Activated T-helper 1 cell treated with anti-CD3 and anti-CD28 coated beads, Interleukin-12 subunit alpha, Interleukin-12 subunit beta, Interleukin-2, Interleukin-4 antibody, amounts not matched to agents 30 ng/mL and 10 ng/mL and 1 ng/mL, durations not matched to agents 14 hours and 24 hours and 36 hours (primary cell): ENCODE results near the gene MVB12B. TPM values are rescaled to one million over a fixed set of nuclear protein-coding genes. Genes with fewer than 3 reads are reported as not detected.
A peak's percentile ranks its signal among the peaks of the same experiment; 100 is the strongest.

Experiments used
- DNase-seq: peaks from one replicate; pipeline ENCODE4 v3.0.0; 2021; ENCODE audit warnings: low spot score
- H3K27ac Mint-ChIP-seq: one replicate; pipeline ENCODE4 v1.8.0; 2021; ENCODE audit warnings: mild to moderate bottlenecking, mixed read lengths
- H3K27me3 Mint-ChIP-seq: one replicate; pipeline ENCODE4 v1.8.0; 2022; ENCODE audit warnings: mild to moderate bottlenecking, moderate library complexity, mixed read lengths; ENCODE audit not compliant: insufficient read depth
- H3K36me3 Mint-ChIP-seq: one replicate; pipeline ENCODE4 v1.8.0; 2021; ENCODE audit warnings: low read depth, mixed read lengths
- H3K4me1 Mint-ChIP-seq: one replicate; pipeline ENCODE4 v1.8.0; 2021; ENCODE audit warnings: low read depth, mixed read lengths
- H3K4me3 Mint-ChIP-seq: one replicate; pipeline ENCODE4 v1.8.0; 2021; ENCODE audit warnings: mild to moderate bottlenecking, moderate library complexity, mixed read lengths
- H3K9me3 Mint-ChIP-seq: one replicate; pipeline ENCODE4 v1.8.0; 2021; ENCODE audit warnings: mixed read lengths
- intact Hi-C: fragments of 100-400 bp; cut with micrococcal nuclease; formaldehyde crosslinking; loops from one replicate; pipeline ENCODE4 v1.15.1; 2024
- total RNA-seq: library from RNA; stranded (reverse); gene quantifications from 2 replicates; pipeline ENCODE4 v1.2.3, GENCODE V29; 2022

Gene MVB12B
- total RNA-seq, 1 donor from 2014 or later, result 1.1 TPM

DNA sequence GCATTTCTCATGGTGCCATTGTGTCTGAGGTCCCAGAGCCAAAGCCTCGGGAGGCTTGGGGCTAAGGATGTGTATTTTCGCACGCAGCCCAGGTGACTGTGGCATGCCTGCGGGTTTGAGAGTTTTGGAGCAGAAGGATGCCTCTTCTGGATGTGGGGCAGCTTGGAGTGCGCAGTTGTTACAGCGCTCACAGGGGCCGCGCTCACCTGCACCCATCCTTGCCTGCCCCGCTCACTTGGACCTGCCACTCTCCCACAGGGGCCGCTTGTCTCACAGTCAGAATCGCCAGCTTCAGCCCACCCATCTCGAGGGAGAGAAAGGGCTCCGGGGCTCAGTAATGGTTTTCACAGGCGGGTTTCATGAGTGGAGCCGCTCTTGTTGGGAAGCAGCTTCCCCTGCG, 132.9 kb downstream of the MVB12B start:
- no peak for DNase-seq
- peaks cover 13% of the 10 kb centered on the region for H3K27me3 Mint-ChIP-seq
- H3K36me3 Mint-ChIP-seq, result no peaks in the 10 kb centered on the region
- H3K27ac Mint-ChIP-seq, result no peak overlapping the region
- no peak overlapping the region for H3K4me3 Mint-ChIP-seq
- H3K4me1 Mint-ChIP-seq, result no peaks in the 10 kb centered on the region
- no peaks in the 10 kb centered on the region for H3K9me3 Mint-ChIP-seq
- intact Hi-C loops, result no loop called here

DNA sequence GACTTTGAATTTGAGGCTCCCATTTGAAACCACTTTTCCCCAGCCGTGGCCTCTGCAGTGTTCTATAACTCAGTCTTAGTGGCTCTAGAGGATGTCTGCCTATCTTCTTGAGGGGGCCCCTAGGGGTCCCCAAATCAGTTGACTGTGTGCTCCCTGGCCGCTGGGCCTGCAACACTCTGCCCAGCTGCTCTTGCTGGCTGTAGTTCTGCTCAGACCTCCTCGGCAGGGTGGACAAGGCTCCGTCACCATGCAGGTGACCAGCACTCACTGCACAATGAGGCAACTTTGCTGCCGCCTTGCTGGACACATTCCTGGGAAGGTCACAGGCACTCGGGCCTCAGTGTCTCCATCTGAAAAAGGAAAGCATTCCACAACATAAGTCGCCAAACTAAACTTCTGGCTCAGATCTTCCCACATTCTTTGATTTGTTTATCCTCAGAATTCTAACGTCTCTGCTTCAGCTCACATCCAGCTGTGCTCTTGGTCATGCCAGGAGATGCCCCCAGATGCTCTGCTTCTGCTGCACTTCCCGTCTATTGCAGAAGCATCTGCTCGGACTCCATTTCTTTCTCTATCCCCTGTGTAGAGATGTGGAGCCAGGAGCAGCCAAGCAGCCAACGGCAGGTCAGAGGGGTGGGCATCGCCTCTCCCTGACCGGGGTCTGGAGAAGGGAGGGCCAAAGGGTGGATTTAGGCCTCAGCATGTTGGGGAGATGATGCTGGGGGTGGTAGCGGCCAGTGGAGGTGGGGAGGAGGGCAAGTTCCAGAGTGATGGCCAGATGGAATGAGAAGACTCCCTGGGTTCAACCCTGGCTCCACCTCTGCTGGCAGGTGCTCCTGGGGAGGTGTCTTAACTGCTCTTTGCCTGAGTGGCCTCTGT, 133.6 kb downstream of the MVB12B start:
- Mint-ChIP-seq H3K4me3 (no peak overlapping the region), H3K4me1 (no peaks in the 10 kb centered on the region), H3K9me3 (no peaks in the 10 kb centered on the region), H3K36me3 (peaks cover 2% of the 10 kb centered on the region), H3K27me3 (peaks cover 13% of the 10 kb centered on the region), H3K27ac (no peak overlapping the region)
- intact Hi-C loops, result no loop called here
- no peak for DNase-seq

DNA sequence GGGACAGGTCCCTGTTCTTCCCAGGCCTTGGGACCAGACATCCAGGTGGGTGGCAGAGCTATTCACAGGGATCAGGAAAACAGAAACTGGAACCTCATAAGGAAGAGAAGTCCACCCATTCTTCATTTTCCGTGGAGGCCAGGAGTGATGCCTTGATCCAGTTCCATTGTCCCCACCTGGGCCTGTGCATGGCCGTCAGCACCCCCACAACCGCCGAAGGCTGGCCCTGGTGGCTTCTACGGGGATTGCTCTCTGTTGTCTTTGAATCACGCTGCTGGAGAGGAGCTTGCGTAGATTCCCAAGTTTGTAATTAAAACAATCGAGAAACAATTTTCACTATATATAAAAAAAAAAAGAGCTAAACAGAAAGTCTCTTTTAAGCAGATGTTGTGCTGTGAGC, 134.4 kb downstream of the MVB12B start:
- Mint-ChIP-seq H3K27ac (no peak overlapping the region), H3K4me1 (no peaks in the 10 kb centered on the region), H3K9me3 (no peaks in the 10 kb centered on the region), H3K27me3 (peaks cover 18% of the 10 kb centered on the region), H3K36me3 (peaks cover 2% of the 10 kb centered on the region), H3K4me3 (no peak overlapping the region)
- no peak for DNase-seq
- intact Hi-C loops, result no loop called here

DNA sequence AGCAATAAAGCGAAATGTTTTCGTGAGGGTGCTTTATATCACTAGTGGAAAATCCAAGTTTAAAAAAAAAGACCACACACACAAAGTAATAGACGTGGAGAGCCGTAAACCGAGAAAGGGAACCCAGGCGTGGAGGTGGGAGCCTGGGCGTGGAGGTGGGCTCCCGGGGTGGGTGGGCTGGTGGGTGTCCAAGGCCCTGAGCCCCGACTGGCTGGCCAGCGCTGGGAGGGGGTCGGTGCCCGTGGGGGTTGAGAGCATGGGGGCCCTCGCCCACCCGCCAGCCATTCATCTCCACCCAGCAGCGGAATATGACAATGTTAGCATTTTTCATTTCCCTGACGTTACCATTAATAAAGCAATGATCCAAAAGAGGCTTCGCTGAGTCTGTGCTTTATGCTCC, 135.0 kb downstream of the MVB12B start:
- no peak overlapping the region for H3K27ac Mint-ChIP-seq
- no peak overlapping the region for H3K4me3 Mint-ChIP-seq
- no peaks in the 10 kb centered on the region for H3K9me3 Mint-ChIP-seq
- H3K36me3 Mint-ChIP-seq, result peaks cover 2% of the 10 kb centered on the region
- peaks cover 20% of the 10 kb centered on the region for H3K27me3 Mint-ChIP-seq
- intact Hi-C loops, result no loop called here
- no peak for DNase-seq
- no peaks in the 10 kb centered on the region for H3K4me1 Mint-ChIP-seq

DNA sequence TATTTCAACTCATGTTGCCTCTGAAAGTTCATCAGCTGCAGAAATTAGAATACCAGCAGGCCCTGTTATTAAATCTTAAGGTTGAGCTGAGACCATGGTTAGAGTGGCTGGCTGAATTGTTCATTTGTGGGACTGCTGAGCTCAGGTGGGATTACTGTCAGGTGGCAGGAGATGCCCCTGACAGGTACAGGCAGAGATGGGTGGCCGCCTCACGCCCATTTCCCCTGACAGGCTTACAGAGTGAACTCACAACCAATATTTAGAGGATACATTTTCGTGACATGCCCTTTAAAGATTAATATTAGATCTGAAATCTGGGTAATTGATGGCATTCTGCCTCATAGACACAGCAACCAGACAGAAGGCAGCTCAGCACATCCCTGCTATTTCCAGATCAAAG, 136.0 kb downstream of the MVB12B start:
- no peak overlapping the region for H3K27ac Mint-ChIP-seq
- no peaks in the 10 kb centered on the region for H3K9me3 Mint-ChIP-seq
- H3K4me1 Mint-ChIP-seq, result peaks cover 2% of the 10 kb centered on the region
- peaks cover 21% of the 10 kb centered on the region for H3K27me3 Mint-ChIP-seq
- intact Hi-C loops, result no loop called here
- no peak overlapping the region for H3K4me3 Mint-ChIP-seq
- DNase-seq, result no peak
- peaks cover 2% of the 10 kb centered on the region for H3K36me3 Mint-ChIP-seq

DNA sequence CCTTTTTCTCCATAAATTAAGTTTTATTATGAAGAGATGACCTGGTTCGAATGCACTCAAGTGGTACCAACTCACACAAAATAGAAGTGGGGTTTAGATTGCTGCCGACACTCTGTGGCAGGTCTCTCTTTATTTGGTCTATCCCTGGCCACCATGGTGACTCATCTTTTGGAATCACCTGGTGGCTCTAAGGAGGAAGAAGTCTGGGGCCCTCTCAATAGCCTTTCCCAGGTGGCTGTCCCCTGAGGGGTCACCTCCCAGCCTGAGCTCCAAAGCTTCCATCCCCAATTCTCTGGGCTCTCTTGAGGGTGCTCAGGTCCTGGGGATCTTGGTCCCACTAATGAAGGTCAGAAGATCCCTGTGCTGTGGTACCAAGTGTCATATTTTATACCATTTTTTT, 136.8 kb downstream of the MVB12B start:
- Mint-ChIP-seq H3K36me3 (peaks cover 5% of the 10 kb centered on the region), H3K27me3 (peaks cover 23% of the 10 kb centered on the region), H3K9me3 (no peaks in the 10 kb centered on the region), H3K4me1 (peaks cover 9% of the 10 kb centered on the region), H3K27ac (no peak overlapping the region), H3K4me3 (no peak overlapping the region)
- intact Hi-C loops, result no loop called here
- DNase-seq, result no peak

DNA sequence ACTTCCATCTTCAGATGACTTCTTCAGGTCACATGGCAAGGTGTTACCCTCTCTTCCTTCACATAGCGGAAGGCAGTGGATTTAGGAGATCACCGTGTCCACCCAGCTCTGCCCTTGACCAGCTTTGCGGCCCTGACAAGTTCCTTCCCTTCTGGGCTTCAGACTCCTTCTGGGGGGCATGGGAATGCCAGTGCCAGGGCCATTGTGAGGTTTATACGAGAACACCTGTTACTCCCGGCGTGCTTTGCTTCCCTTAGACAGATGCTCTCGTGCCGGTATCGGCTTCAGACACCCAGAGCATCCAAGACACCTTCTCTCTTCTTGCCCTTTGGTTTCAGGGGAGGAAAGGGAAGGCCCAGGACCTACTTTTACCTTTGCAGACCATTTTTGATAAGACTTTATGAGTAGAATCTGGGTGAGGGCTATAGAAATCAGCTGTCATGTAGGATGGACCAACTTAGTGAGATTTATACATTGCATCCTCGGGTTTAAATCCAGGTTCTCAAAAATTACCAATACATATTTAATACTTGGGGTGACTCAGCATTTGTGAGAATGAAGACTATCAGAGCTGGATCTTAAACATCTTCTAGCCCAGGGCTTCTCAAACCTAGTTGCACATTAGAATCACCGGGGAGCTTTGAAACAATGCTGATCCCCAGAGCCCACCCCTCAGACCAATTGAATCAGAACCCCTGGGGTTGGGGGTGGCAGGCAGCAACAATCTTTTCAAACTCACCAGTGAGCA, 138.2 kb downstream of the MVB12B start:
- H3K9me3 Mint-ChIP-seq, result no peaks in the 10 kb centered on the region
- peaks cover 30% of the 10 kb centered on the region for H3K27me3 Mint-ChIP-seq

DNA sequence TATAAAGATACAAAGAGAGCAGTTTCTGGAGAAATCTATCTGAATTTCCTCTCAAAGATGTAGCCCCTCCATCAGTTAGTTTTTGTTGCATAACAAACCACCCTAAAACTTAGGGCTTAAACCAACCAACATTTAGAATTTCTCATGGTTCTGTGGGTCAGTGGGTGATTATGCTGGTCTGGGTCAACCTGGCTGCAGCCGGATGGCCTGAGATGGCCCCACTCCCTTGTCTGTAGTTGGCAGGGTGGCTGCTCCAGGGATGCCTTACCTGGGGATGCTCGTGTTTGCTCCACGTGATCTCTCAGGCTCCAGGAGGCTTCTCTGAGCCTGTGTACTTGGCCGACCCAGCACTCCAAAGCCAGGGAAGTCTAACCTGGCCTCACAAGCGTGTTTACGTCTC, 139.3 kb downstream of the MVB12B start:
- intact Hi-C loops, result no loop called here
- Mint-ChIP-seq H3K27ac (no peak overlapping the region), H3K4me3 (no peak overlapping the region), H3K36me3 (peaks cover 8% of the 10 kb centered on the region), H3K4me1 (peaks cover 35% of the 10 kb centered on the region), H3K27me3 (peaks cover 33% of the 10 kb centered on the region), H3K9me3 (no peaks in the 10 kb centered on the region)
- DNase-seq, result no peak

More for the DNA sequence above, 138.2 kb downstream of the MVB12B start:
- H3K27ac Mint-ChIP-seq, result no peak overlapping the region
- no peak overlapping the region for H3K4me3 Mint-ChIP-seq
- H3K4me1 Mint-ChIP-seq, result peaks cover 24% of the 10 kb centered on the region
- H3K36me3 Mint-ChIP-seq, result peaks cover 8% of the 10 kb centered on the region
- no peak for DNase-seq
- intact Hi-C loops, result no loop called here

DNA sequence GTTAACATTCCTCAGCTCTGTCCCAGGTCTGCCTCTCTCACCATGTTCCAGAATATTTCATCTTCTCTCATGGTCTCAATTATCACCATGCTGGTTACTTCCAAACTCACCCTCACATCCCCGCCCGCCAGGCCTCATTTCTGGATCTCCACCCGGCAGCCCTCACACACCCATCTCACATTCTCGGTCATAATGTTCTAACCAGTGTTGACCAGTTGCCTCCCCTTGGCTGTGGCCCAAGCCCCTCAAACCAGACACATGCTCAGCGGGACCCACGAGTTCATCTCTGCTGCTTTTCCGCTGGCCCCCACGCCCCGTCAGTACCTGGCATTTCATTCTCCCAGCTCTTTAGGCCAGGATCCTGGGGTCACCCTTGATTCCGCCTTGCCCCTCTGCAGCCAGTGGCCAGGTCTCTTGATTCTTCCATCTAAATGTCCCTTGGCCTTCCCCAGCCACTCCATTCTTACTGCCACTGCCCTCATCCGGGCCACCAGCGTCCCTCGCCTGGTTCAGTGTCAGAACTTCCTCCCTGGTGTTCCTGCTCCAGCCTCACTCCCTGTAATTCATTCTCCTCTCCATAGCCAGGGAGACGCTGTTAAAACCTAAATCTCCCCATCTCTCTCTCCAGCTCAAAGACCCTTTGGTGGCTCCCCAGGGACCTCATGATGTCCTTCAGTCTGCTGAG, 141.7 kb downstream of the MVB12B start:
- no peak for DNase-seq
- Mint-ChIP-seq H3K4me1 (peaks cover 47% of the 10 kb centered on the region), H3K27me3 (peaks cover 44% of the 10 kb centered on the region)

DNA sequence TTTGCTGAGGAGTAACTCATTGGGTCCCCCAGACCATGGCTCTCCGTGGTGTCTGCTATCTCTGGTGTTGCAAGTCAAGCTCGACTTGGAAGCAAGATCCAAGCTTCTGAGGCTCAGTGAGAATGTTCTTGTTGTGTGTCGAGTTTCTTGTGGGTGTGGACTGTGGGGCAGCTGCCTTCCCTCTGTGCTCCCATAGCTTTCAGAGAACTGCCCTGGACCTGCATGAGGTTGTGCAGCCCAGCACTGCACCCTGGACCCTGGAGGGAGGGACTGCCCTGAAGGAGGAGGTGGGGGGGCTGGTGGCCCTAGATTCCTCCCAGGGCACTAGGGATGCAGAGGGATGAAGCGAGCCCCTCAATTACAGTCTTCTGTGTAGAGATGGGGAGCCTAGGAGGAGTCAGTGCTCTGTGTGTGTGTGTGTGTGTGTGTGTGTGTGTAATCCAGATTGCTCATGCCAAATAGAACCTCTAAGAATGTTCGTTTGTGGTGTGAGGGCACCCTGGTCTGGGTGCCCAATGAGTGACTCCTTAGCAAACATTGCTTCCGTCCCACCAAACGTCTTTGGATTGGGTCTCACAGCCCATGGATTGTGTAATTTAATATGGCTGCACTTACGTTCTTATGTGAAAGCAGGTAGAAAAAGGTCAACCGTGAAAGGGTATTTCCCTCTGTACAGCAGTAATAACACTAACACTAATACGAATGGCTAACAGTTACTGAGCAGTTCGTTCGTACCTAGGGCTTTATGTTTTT, 143.8 kb downstream of the MVB12B start:
- no peak for DNase-seq
- Mint-ChIP-seq H3K4me1 (peaks cover 47% of the 10 kb centered on the region), H3K9me3 (no peaks in the 10 kb centered on the region), H3K4me3 (peak overlapping the region; percentile 58), H3K36me3 (peaks cover 13% of the 10 kb centered on the region), H3K27me3 (peaks cover 52% of the 10 kb centered on the region), H3K27ac (peak overlapping the region; percentile 89)
- intact Hi-C loops, result loop anchor here (2.0 to 5.0 kb wide), 4 partner anchors 20 to 818 kb away; no protein-coding TSS in a partner anchor

More for the DNA sequence above, 141.7 kb downstream of the MVB12B start:
- intact Hi-C loops, result no loop called here
- Mint-ChIP-seq H3K9me3 (no peaks in the 10 kb centered on the region), H3K27ac (no peak overlapping the region), H3K36me3 (peaks cover 8% of the 10 kb centered on the region), H3K4me3 (no peak overlapping the region)

DNA sequence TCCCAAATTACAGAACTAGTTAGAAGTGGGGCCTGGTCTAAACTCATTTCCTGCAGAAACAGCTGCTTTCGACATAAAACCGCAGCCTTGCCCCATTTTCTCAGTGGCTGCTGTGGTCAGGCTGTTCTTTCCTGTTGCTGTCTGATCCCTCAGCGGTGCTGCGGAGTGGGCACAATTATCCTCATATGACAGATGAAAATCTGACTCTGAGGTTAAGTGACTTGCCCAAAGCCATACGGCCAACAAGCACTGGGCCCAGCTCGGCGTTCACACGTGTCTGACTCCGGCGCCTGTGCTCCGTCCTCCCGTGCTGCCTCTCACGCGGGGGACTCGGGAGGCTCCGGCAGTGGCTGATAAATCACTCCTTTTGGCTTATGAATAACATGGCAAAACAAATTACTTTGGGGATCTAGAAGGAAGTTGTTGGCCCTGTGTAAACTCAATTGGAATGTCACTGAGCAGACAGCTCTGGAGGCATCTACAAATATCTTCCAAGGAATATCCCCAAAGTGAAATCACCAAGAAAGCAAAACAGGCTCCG, 144.5 kb downstream of the MVB12B start:
- peaks cover 47% of the 10 kb centered on the region for H3K4me1 Mint-ChIP-seq
- H3K4me3 Mint-ChIP-seq, result peak overlapping the region; percentile 58
- no peaks in the 10 kb centered on the region for H3K9me3 Mint-ChIP-seq
- peak; percentile 81 for DNase-seq
- intact Hi-C loops, result loop anchor here (1.0 to 5.0 kb wide), 7 partner anchors 20 to 819 kb away; no protein-coding TSS in a partner anchor
- peaks cover 13% of the 10 kb centered on the region for H3K36me3 Mint-ChIP-seq
- peaks cover 50% of the 10 kb centered on the region for H3K27me3 Mint-ChIP-seq
- peak overlapping the region; percentile 89 for H3K27ac Mint-ChIP-seq
